ENCODE data around the gene EPB41.
"Not testable (repeated sequence)": the region's sequence is repeated elsewhere in the genome, so short reads cannot be mapped to it uniquely, and the experiment has no call there.

The EPB41 gene

GRCh38 chr1:28914228-28915030 lies at the start of gene EPB41:
TSS of gene EPB41 (plus strand) at chr1:28914569. CDS start at chr1:28987438, 72,869 bp downstream.
- DNase-seq (ENCODE audit: low read depth in 2 of 2): peak; percentile 76 to 89

DNA sequence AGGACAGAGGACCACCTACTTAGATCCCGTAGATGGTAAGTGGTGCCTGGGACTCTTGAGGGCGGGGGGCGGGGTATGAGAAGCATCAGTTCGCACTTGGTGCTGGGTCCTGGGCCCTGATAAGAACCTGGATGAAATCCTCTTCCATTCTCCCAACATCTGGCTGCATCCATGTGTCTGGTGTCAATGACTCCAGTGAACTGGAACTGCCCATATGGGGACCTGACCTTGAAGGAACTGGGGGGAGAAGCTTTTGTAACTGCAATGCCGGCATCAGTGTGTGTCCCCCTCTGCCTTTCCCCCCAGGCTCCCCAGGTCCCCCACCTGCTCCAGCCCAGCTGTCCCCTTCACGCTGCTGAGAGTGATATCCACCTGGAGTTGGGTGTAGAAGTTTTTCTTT lies 49.7 kb upstream of the EPB41 start:
- no peak for DNase-seq (ENCODE audit: low read depth in 2 of 2)

DNA sequence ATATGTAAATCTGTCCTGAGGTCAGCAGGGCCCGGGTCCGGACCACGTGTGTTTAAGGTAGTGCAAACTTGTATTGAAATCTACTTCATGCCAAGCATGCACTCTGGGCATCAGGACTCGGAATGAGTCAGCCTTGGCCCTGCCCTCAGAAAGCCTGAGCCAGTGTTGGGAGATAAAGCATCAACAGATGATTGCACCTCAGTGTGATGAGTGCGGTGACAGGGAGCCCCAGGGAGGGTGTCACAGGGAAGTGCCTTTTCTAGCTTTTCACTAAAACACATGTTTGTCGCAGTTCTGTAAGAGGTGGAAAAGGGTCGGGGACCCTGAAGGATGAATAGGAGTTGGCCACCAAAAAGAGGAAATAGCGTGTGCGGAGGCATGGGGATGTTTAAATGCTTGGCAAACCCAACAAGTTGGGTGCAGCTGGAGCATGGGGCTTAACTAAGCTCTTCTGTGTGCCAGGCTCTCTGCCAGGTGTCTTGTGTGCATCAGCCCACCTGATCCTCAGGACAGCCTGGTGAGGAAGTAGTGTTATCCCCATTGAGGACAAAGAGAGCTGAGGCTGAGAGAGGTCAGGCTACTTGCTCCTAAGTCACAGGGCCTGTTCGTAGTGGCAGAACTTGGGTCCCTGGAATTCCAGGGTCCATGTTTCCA lies 48.2 kb upstream of the EPB41 start:
- no peak for DNase-seq (ENCODE audit: low read depth in 2 of 2)

DNA sequence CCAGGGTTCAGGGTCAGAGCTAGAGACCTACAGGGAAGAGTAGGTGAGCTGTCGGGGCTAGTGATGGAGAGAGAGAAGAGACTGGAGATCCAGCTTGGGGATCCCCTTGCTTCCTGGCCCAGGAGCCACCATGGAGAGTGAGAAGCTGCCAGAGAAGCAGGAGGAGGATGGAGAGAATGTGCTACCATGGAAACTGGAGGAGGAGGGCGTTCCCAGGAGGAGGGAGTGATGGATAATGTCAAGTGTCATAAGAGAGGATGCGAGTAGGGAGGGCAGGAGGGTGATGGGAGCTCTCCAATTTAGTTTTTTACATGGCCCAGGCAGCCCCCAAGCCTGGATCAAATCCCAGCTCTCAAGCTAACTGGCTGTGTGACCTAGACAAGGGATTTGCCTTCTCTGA lies 46.5 kb upstream of the EPB41 start:
- DNase-seq (ENCODE audit: low read depth in 2 of 2): no peak

GRCh38 chr1:28869952-28870351 lies 44.4 kb upstream of the EPB41 start:
- DNase-seq (ENCODE audit: low read depth in 2 of 2): no peak

- no peak for DNase-seq (ENCODE audit: low read depth in 2 of 2)
Measured at GRCh38 chr1:28871631-28872401, 42.6 kb upstream of the EPB41 start.

DNA sequence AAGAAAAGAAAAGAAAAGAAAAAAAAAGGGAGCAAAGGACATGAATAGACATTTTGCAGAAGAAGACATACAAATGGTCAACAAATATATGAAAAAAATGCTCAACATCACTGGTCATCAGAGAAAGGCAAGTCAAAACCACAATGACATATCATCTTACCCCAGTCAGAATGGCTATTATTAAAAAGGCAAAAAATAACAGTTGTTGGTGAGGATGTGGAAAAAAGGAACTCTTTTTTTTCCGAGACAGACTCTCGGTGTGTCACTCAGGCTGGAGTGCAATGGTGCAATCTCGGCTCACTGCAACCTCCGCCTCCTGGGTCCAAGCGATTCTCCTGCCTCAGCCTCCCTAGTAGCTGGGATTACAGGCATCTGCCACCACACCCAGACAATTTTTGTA lies 39.2 kb upstream of the EPB41 start:
- not testable (repeated sequence) for DNase-seq (ENCODE audit: low read depth in 2 of 2)

- DNase-seq (ENCODE audit: low read depth in 2 of 2): peak; percentile 55 to 59
Measured at GRCh38 chr1:28877132-28877781, 37.1 kb upstream of the EPB41 start.

GRCh38 chr1:28878796-28879195 lies 35.6 kb upstream of the EPB41 start:
- DNase-seq (ENCODE audit: low read depth in 2 of 2): no peak

DNA sequence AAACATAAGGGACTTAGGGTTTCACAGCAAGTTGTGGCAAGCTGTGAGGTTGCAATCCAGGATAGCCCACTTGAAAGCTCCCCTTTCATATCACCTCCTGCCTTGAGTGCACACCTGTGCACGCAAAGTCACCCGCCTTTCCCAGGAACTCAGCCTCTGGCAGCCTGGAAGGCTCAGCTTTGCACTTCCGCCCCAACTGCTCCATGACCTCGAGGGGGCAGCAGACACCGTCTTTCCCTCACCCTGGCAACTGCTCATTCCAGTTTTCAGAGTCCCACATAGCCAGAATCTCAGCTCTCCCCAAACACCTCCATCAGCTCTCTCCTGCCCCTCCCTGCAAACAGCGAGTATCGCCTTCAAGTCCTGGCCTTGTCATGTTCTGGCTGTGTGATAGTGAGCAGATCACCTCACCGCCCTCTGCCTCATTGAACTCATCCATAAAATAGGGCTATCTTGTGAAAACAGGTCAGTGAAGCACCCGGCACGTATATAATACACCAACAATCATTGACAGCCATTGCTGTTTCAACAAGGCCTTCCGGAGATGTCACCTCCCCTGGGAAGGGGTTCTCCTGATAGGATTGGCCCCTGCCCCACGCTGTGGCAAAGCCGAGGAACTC lies 32.2 kb upstream of the EPB41 start:
- DNase-seq (ENCODE audit: low read depth in 2 of 2): peak; percentile 58 to 72

- no peak for DNase-seq (ENCODE audit: low read depth in 2 of 2)
Measured at GRCh38 chr1:28883242-28883616, 31.1 kb upstream of the EPB41 start.

- DNase-seq (ENCODE audit: low read depth in 2 of 2): no peak
Measured at GRCh38 chr1:28885472-28885877, 28.9 kb upstream of the EPB41 start.

DNA sequence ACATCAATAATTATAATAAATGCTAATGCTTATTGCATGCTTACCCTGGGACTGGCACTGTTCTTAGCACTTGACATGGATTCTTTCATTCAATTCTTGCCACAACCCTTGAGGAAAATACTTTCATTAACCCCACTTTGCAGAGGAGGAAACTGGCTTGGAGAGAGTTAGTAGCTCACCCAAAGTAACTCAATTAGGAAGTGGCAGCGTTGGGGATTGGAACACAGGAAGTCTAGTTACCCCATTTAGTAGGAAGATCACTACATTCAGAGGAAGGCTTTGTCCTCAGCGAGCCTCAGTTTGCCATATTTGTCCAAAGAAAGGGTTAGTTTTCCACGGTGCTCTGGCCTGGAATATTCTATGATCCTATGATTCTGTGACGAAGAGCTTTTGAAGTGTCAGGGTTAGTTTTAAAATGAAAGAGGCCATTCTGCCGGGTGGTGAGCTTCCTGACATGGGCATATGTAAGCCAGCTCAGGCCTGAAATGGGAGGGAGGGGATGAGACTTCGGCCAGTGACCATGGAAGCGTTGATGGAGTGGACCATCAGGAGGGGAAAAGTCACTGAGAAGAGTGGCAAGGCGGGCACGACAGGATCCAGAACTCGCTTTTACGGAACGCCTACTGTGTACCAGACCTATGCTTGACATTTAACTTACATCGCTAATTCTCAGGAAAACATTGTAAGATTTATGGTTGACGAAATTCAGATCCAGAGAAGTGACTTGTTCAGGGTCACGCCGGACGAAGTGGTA lies 28.2 kb upstream of the EPB41 start:
- DNase-seq (ENCODE audit: low read depth in 2 of 2): no peak

- DNase-seq (ENCODE audit: low read depth in 2 of 2): peak; percentile 83
Measured at GRCh38 chr1:28886731-28887418, 27.5 kb upstream of the EPB41 start.

GRCh38 chr1:28887419-28887834 lies 26.9 kb upstream of the EPB41 start:
- DNase-seq (ENCODE audit: low read depth in 2 of 2): no peak

GRCh38 chr1:28887835-28888682 lies 26.3 kb upstream of the EPB41 start:
- DNase-seq (ENCODE audit: low read depth in 2 of 2): no peak

DNA sequence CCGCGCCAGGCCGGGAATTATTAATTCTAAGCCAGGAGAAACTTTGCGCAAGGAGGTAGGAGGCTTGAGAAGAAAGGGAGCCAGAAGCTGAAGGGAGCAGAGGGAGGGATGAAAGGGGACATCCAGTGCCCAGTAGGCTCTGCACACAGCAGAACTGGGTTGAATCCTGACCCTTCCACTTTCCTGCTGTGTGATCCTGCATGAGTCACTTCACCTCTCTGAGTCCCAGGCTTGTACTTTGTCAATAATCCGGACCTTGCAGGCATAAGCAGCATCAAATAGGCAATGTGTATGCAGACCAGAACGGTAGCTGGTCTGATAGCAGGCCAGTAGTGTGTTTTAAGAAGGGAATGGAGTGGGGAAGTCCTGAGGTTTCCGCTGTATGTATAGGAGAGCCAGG lies 25.5 kb upstream of the EPB41 start:
- DNase-seq (ENCODE audit: low read depth in 2 of 2): no peak

- DNase-seq (ENCODE audit: low read depth in 2 of 2): no peak
Measured at GRCh38 chr1:28889357-28889756, 25.0 kb upstream of the EPB41 start.

DNA sequence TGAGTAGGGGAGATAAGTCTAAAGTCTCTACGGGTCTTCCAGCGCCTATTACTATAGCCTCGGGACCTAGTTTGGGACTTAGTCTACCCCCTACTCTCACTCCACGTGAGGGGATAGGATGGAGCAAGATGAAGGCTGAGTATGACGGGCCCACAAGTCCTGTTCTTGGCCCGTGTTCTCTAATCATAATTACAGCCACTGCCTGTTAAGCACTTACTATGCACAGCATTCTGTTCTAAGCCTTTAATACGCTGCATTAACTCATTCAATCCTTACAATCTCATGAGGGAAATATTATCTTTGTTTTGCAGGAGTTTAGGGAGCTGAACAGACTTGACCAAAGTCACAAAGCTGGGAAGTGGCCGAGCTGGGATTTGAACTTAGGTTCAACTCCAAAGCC lies 23.9 kb upstream of the EPB41 start:
- DNase-seq (ENCODE audit: low read depth in 2 of 2): no peak

Measured in stimulated activated CD4-positive, alpha-beta T cell treated with anti-CD3 and anti-CD28 coated beads, Interleukin-15, amount 100 ng/mL, for 48 hours (primary cell).